Glutamatergic neuron (in vitro differentiated cells): ENCODE measurements around the gene ADAMTS17. TPM values are rescaled to one million over a fixed set of nuclear protein-coding genes. Genes with fewer than 3 reads are reported as not detected.
"Not testable (repeated sequence)": the region's sequence is repeated elsewhere in the genome, so short reads cannot be mapped to it uniquely, and the experiment has no call there.

ENCODE experiments used
- DNase-seq: peaks from one replicate; pipeline ENCODE4 v3.0.0; 2022
- H3K27ac Mint-ChIP-seq: one replicate; pipeline ENCODE4 v1.8.0; 2020; ENCODE audit warnings: mild to moderate bottlenecking, mixed read lengths, inconsistent platforms; ENCODE audit not compliant: unreplicated experiment
- H3K27me3 Mint-ChIP-seq: one replicate; pipeline ENCODE4 v1.8.0; 2020; ENCODE audit warnings: mild to moderate bottlenecking, moderate library complexity, mixed read lengths, inconsistent platforms; ENCODE audit not compliant: unreplicated experiment
- H3K36me3 Mint-ChIP-seq: one replicate; pipeline ENCODE4 v1.8.0; 2020; ENCODE audit warnings: mild to moderate bottlenecking, mixed read lengths, inconsistent platforms; ENCODE audit not compliant: unreplicated experiment
- H3K4me1 Mint-ChIP-seq: one replicate; pipeline ENCODE4 v1.8.0; 2020; ENCODE audit warnings: mild to moderate bottlenecking, low read depth, mixed read lengths, inconsistent platforms; ENCODE audit not compliant: unreplicated experiment
- H3K4me3 Mint-ChIP-seq: one replicate; pipeline ENCODE4 v1.8.0; 2020; ENCODE audit warnings: mild to moderate bottlenecking, mixed read lengths, inconsistent platforms; ENCODE audit not compliant: unreplicated experiment
- H3K9me3 Mint-ChIP-seq: one replicate; pipeline ENCODE4 v1.8.0; 2020; ENCODE audit warnings: mild to moderate bottlenecking, moderate library complexity, mixed read lengths, inconsistent platforms; ENCODE audit not compliant: unreplicated experiment
- CTCF ChIP-seq: fragments of 200-600 bp; sonication (generic); IDR thresholded peaks from one replicate; pipeline ENCODE4 v1.5.0; 2021; ENCODE audit not compliant: partially characterized antibody, unreplicated experiment
- total RNA-seq: library from RNA; stranded (reverse); fragmentation: NEBNext Ultra II Directional; extraction: Animal tissue kit (Norgen Biotek cat#: 25700); gene quantifications from one replicate; pipeline ENCODE4 v1.2.1, GENCODE V29; 2021; ENCODE audit not compliant: unreplicated experiment

ADAMTS17 gene
- total RNA-seq, 1 donor from 2014 or later = 6.8 TPM

- DNase-seq = no peak
- H3K36me3 Mint-ChIP-seq = no peaks in the 10 kb centered on the region
- no peaks in the 10 kb centered on the region for H3K27me3 Mint-ChIP-seq
- no peaks in the 10 kb centered on the region for H3K4me1 Mint-ChIP-seq
- TF ChIP-seq CTCF = no peak
- H3K27ac Mint-ChIP-seq = no peak overlapping the region
- no peak overlapping the region for H3K4me3 Mint-ChIP-seq
- H3K9me3 Mint-ChIP-seq = no peaks in the 10 kb centered on the region
These were observed 248.3 kb downstream of the ADAMTS17 start for GRCh38 chr15:100093211-100094126.

- Mint-ChIP-seq H3K4me1 (no peaks in the 10 kb centered on the region), H3K9me3 (no peaks in the 10 kb centered on the region), H3K27me3 (no peaks in the 10 kb centered on the region), H3K36me3 (no peaks in the 10 kb centered on the region), H3K4me3 (no peak overlapping the region), H3K27ac (no peak overlapping the region)
- no peak for TF ChIP-seq CTCF
- DNase-seq = no peak
These were observed 249.7 kb downstream of the ADAMTS17 start for GRCh38 chr15:100092034-100092433.

- Mint-ChIP-seq H3K36me3 (no peaks in the 10 kb centered on the region), H3K27ac (no peak overlapping the region), H3K4me1 (no peaks in the 10 kb centered on the region), H3K9me3 (peaks cover 2% of the 10 kb centered on the region), H3K4me3 (no peak overlapping the region), H3K27me3 (no peaks in the 10 kb centered on the region)
- TF ChIP-seq CTCF = no peak
- DNase-seq = no peak
These were observed 251.4 kb downstream of the ADAMTS17 start for GRCh38 chr15:100090411-100090810.

GRCh38 chr15:100084042-100084821 is 257.5 kb downstream of the ADAMTS17 start:
- H3K36me3 Mint-ChIP-seq, H3K4me3 Mint-ChIP-seq, H3K4me1 Mint-ChIP-seq, H3K27ac Mint-ChIP-seq, H3K9me3 Mint-ChIP-seq, H3K27me3 Mint-ChIP-seq, DNase-seq: not testable (repeated sequence)

GRCh38 chr15:100083572-100083971 is 258.2 kb downstream of the ADAMTS17 start:
- Mint-ChIP-seq H3K9me3 (peaks cover 3% of the 10 kb centered on the region), H3K36me3 (peaks cover 4% of the 10 kb centered on the region), H3K4me3 (no peak overlapping the region), H3K4me1 (no peaks in the 10 kb centered on the region), H3K27me3 (peaks cover 2% of the 10 kb centered on the region), H3K27ac (no peak overlapping the region)
- DNase-seq = no peak
- no peak for TF ChIP-seq CTCF
